Stimulated activated CD8-positive, alpha-beta memory T cell treated with anti-CD3 and anti-CD28 coated beads, Interleukin-4, amount 100 ng/mL, for 1 hour (primary cell): Measurements from ENCODE around the gene CYB561D1.
A peak's percentile ranks its signal among the peaks of the same experiment; 100 is the strongest.

ENCODE experiments used
- DNase-seq, 2 donors: peaks; one replicate each; pipeline ENCODE4 v3.0.0-alpha.2; 2020; ENCODE audit warnings: low read depth in 2 of 2, low spot score in 1 of 2

The CYB561D1 gene

GRCh38 chr1:109546311-109547109 is 52.6 kb downstream of the CYB561D1 start:
- peak; percentile 84 to 85 for DNase-seq

- no peak for DNase-seq
Observed at GRCh38 chr1:109547463-109548320, 53.8 kb downstream of the CYB561D1 start.

GRCh38 chr1:109548321-109549267 is 54.7 kb downstream of the CYB561D1 start, which contains the start of gene GNAI3:
Gene GNAI3 (plus strand): TSS chr1:109548615. CDS start chr1:109548721, 106 bp downstream.
- DNase-seq = peak; percentile 93
